Activated CD4-positive, alpha-beta T cell treated with anti-CD3 and anti-CD28 coated beads for 36 hours (primary cell): ENCODE measurements around the gene FRMD4A. TPM values are rescaled to one million over a fixed set of nuclear protein-coding genes. Genes with fewer than 3 reads are reported as not detected.

Source experiments
- ATAC-seq: fragments of 200-7000 bp; cut with Tn5 transposase; one replicate; pipeline ENCODE4 v1.10.0; 2021; ENCODE audit warnings: mild to moderate bottlenecking, moderate library complexity
- CTCF ChIA-PET: fragments of 350-600 bp; sonication (Branson Sonifier 250); formaldehyde crosslinking; loops from one replicate; lab custom pipeline; 2021; ENCODE audit warnings: antibody characterized with exemption; lab: Charles Lee
- POLR2A ChIA-PET: fragments of 350-600 bp; sonication (Branson Sonifier 250); formaldehyde crosslinking; loops from one replicate; lab custom pipeline; 2021; ENCODE audit warnings: antibody characterized with exemption, inconsistent platforms; lab: Charles Lee
- DNase-seq: peaks from one replicate; pipeline ENCODE4 v3.0.0-alpha.2; 2020
- H3K27ac Mint-ChIP-seq: one replicate; pipeline ENCODE4 v1.8.0; 2021; ENCODE audit warnings: mixed read lengths
- H3K27me3 Mint-ChIP-seq: one replicate; pipeline ENCODE4 v1.8.0; 2021; ENCODE audit warnings: mixed read lengths
- H3K36me3 Mint-ChIP-seq: one replicate; pipeline ENCODE4 v1.8.0; 2021; ENCODE audit warnings: low read depth, mixed read lengths
- H3K4me1 Mint-ChIP-seq: one replicate; pipeline ENCODE4 v1.8.0; 2021; ENCODE audit warnings: mixed read lengths
- H3K4me3 Mint-ChIP-seq: one replicate; pipeline ENCODE4 v1.8.0; 2021; ENCODE audit warnings: mild to moderate bottlenecking, moderate library complexity, mixed read lengths
- H3K9me3 Mint-ChIP-seq: one replicate; pipeline ENCODE4 v1.8.0; 2021; ENCODE audit warnings: low read depth, mixed read lengths
- intact Hi-C, 2 experiments: fragments of 100-400 bp; cut with DNase I in 1 of 2; cut with micrococcal nuclease in 1 of 2; formaldehyde crosslinking; loops; one replicate each; pipeline versions ENCODE4 v1.14.2 to v1.15.1; 2022 to 2024; cut with DNase I, micrococcal nuclease
- total RNA-seq, 2 experiments: library from RNA; stranded (reverse); gene quantifications; one replicate each; pipeline ENCODE4 v1.2.3, GENCODE V29; 2021

FRMD4A gene
- total RNA-seq, 2 experiments from 2014 or later, result 0.85 to 1.3 TPM

DNA sequence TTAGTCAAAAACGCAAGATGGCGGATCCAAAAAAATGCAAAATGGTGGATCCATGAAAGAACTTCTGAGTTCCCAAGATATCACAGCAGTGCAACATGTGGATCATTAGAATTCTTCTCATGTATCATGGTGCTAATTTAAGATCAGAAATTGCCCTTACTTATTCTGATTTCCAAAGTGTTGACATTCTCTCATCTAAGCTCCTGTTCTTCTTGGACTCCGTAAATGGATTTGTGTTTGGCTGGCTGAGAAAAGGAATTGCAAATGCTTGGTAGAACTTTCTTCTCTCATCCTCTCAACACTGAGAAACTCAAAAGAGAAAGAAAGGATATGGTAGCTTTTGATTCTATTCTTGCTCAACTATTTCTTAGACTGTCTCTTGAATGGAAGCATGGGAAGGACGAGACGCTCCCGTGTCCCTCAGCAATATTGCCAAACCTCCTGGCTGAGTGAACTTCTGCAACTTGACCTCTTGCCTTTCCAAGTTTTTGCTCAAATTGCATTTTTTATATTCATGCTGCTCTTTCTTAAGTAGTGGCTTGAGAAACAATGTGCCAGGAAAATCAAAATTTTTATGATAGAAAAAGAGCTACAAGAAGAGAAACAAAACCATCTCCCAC, 44.7 kb downstream of the FRMD4A start:
- POLR2A ChIA-PET, result no interaction called here
- DNase-seq, result no peak

GRCh38 chr10:14282276-14282675, 48.4 kb downstream of the FRMD4A start:
- Mint-ChIP-seq H3K4me3 (no peak overlapping the region), H3K27ac (no peak overlapping the region), H3K36me3 (no peaks in the 10 kb centered on the region), H3K4me1 (no peaks in the 10 kb centered on the region), H3K27me3 (peaks cover 15% of the 10 kb centered on the region), H3K9me3 (no peaks in the 10 kb centered on the region)
- ATAC-seq, result no peak
- no peak for DNase-seq
- POLR2A ChIA-PET, result no interaction called here
- intact Hi-C loops, result no loop called here
- CTCF ChIA-PET, result interaction anchor here (0.8 to 1.2 kb wide), 2 partner anchors 81 to 197 kb away, joined by 3 to 5 read pairs; no protein-coding TSS in a partner anchor

More for the DNA sequence above, 44.7 kb downstream of the FRMD4A start:
- Mint-ChIP-seq H3K36me3 (no peaks in the 10 kb centered on the region), H3K27me3 (peaks cover 25% of the 10 kb centered on the region), H3K4me1 (no peaks in the 10 kb centered on the region), H3K9me3 (peaks cover 1% of the 10 kb centered on the region), H3K4me3 (no peak overlapping the region), H3K27ac (no peak overlapping the region)
- CTCF ChIA-PET, result no interaction called here
- intact Hi-C loops, result no loop called here
- no peak for ATAC-seq

GRCh38 chr10:14278533-14278932, 52.2 kb downstream of the FRMD4A start:
- no peak for DNase-seq
- POLR2A ChIA-PET, result no interaction called here
- no peaks in the 10 kb centered on the region for H3K36me3 Mint-ChIP-seq

GRCh38 chr10:14276210-14276609, 54.5 kb downstream of the FRMD4A start:
- no peaks in the 10 kb centered on the region for H3K36me3 Mint-ChIP-seq
- POLR2A ChIA-PET, result no interaction called here
- intact Hi-C loops, result no loop called here
- H3K27ac Mint-ChIP-seq, result no peak overlapping the region
- peaks cover 8% of the 10 kb centered on the region for H3K27me3 Mint-ChIP-seq
- H3K4me3 Mint-ChIP-seq, result no peak overlapping the region
- ATAC-seq, result no peak
- CTCF ChIA-PET, result no interaction called here
- H3K9me3 Mint-ChIP-seq, result no peaks in the 10 kb centered on the region
- no peak for DNase-seq
- no peaks in the 10 kb centered on the region for H3K4me1 Mint-ChIP-seq

More at GRCh38 chr10:14278533-14278932, 52.2 kb downstream of the FRMD4A start:
- intact Hi-C loops, result no loop called here
- no peaks in the 10 kb centered on the region for H3K4me1 Mint-ChIP-seq
- peaks cover 11% of the 10 kb centered on the region for H3K27me3 Mint-ChIP-seq
- H3K4me3 Mint-ChIP-seq, result no peak overlapping the region
- no peaks in the 10 kb centered on the region for H3K9me3 Mint-ChIP-seq
- H3K27ac Mint-ChIP-seq, result no peak overlapping the region
- ATAC-seq, result no peak
- CTCF ChIA-PET, result no interaction called here

- intact Hi-C loops, result no loop called here
- Mint-ChIP-seq H3K36me3 (no peaks in the 10 kb centered on the region), H3K27me3 (peaks cover 8% of the 10 kb centered on the region), H3K9me3 (no peaks in the 10 kb centered on the region), H3K27ac (no peak overlapping the region), H3K4me1 (no peaks in the 10 kb centered on the region), H3K4me3 (no peak overlapping the region)
- ChIA-PET POLR2A (no interaction called here), CTCF (interaction anchor here (1.1 kb wide), 1 partner anchor 10 kb away, joined by 4 read pairs; no protein-coding TSS in a partner anchor)
- DNase-seq (no peak), ATAC-seq (no peak)
Measured at GRCh38 chr10:14271621-14272020, 59.1 kb downstream of the FRMD4A start.

GRCh38 chr10:14270370-14270769, 60.4 kb downstream of the FRMD4A start:
- no peaks in the 10 kb centered on the region for H3K9me3 Mint-ChIP-seq
- CTCF ChIA-PET, result no interaction called here

GRCh38 chr10:14265709-14266108, 65.0 kb downstream of the FRMD4A start:
- Mint-ChIP-seq H3K27ac (no peak overlapping the region), H3K27me3 (peaks cover 12% of the 10 kb centered on the region), H3K4me1 (no peaks in the 10 kb centered on the region), H3K36me3 (no peaks in the 10 kb centered on the region), H3K9me3 (no peaks in the 10 kb centered on the region), H3K4me3 (no peak overlapping the region)
- intact Hi-C loops, result no loop called here
- ATAC-seq, result no peak
- no peak for DNase-seq
- POLR2A ChIA-PET, result no interaction called here
- CTCF ChIA-PET, result no interaction called here

More at GRCh38 chr10:14270370-14270769, 60.4 kb downstream of the FRMD4A start:
- intact Hi-C loops, result no loop called here
- Mint-ChIP-seq H3K4me1 (no peaks in the 10 kb centered on the region), H3K4me3 (no peak overlapping the region), H3K36me3 (no peaks in the 10 kb centered on the region), H3K27me3 (peaks cover 11% of the 10 kb centered on the region), H3K27ac (no peak overlapping the region)
- no peak for DNase-seq
- ATAC-seq, result no peak
- POLR2A ChIA-PET, result no interaction called here

GRCh38 chr10:14262836-14263425, 67.8 kb downstream of the FRMD4A start:
- Mint-ChIP-seq H3K4me1 (no peaks in the 10 kb centered on the region), H3K27ac (no peak overlapping the region), H3K9me3 (no peaks in the 10 kb centered on the region), H3K27me3 (peaks cover 14% of the 10 kb centered on the region), H3K36me3 (no peaks in the 10 kb centered on the region), H3K4me3 (no peak overlapping the region)
- intact Hi-C loops, result no loop called here
- ATAC-seq (no peak), DNase-seq (no peak)
- ChIA-PET CTCF (no interaction called here), POLR2A (no interaction called here)

- no peak for DNase-seq
- H3K36me3 Mint-ChIP-seq, result no peaks in the 10 kb centered on the region
- no peaks in the 10 kb centered on the region for H3K4me1 Mint-ChIP-seq
- ChIA-PET CTCF (interaction anchor here (1.3 to 1.5 kb wide), 2 partner anchors 11 to 65 kb away, joined by 4 read pairs; no protein-coding TSS in a partner anchor), POLR2A (no interaction called here)
- H3K27ac Mint-ChIP-seq, result no peak overlapping the region
- peaks cover 14% of the 10 kb centered on the region for H3K27me3 Mint-ChIP-seq
- no peak for ATAC-seq
- no peak overlapping the region for H3K4me3 Mint-ChIP-seq
- intact Hi-C loops, result no loop called here
- H3K9me3 Mint-ChIP-seq, result no peaks in the 10 kb centered on the region
Measured at GRCh38 chr10:14261336-14261735, 69.4 kb downstream of the FRMD4A start.

GRCh38 chr10:14259696-14260566, 70.8 kb downstream of the FRMD4A start:
- DNase-seq, result no peak
- H3K4me3 Mint-ChIP-seq, result no peak overlapping the region
- no peaks in the 10 kb centered on the region for H3K4me1 Mint-ChIP-seq
- H3K27ac Mint-ChIP-seq, result no peak overlapping the region
- no peak for ATAC-seq
- H3K9me3 Mint-ChIP-seq, result no peaks in the 10 kb centered on the region
- peaks cover 12% of the 10 kb centered on the region for H3K27me3 Mint-ChIP-seq
- ChIA-PET CTCF (no interaction called here), POLR2A (no interaction called here)
- H3K36me3 Mint-ChIP-seq, result no peaks in the 10 kb centered on the region
- intact Hi-C loops, result no loop called here

DNA sequence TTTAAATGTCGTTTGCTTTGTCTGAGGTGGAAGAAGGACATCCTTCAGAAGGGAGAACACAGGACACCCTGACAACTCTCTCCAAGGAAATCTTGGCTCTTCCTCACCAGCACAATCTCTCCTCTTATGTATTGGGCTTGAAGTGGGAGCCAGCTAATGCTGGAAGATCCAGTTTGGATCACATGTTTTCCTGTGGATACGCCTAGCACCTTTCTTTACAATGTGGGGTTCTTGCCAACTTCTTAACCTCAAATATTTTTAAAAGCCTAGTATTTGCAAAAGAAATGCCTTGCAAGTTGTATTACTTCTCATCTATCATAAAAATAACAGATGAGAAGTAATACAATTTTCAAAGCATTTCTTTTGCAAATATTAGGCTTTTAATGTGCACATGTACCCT, 76.4 kb downstream of the FRMD4A start:
- peaks cover 6% of the 10 kb centered on the region for H3K27me3 Mint-ChIP-seq

More for the DNA sequence above, 76.4 kb downstream of the FRMD4A start:
- Mint-ChIP-seq H3K4me1 (no peaks in the 10 kb centered on the region), H3K27ac (no peak overlapping the region), H3K9me3 (peaks cover 2% of the 10 kb centered on the region), H3K36me3 (no peaks in the 10 kb centered on the region), H3K4me3 (no peak overlapping the region)
- ChIA-PET POLR2A (no interaction called here), CTCF (no interaction called here)
- intact Hi-C loops, result no loop called here
- DNase-seq (no peak), ATAC-seq (no peak)
